Duodenal mucosa (tissue), 2 donors: Measurements from ENCODE around the gene SEPTIN7.

Source experiments
- H3K27ac ChIP-seq: one replicate; pipeline ENCODE4 v1.7.0; 2013; ENCODE audit warnings: low read depth, low read length
- H3K27me3 ChIP-seq, 2 donors: one replicate each; pipeline ENCODE4 v1.7.0; 2013; ENCODE audit warnings: low read length in 2 of 2, control low read depth in 1 of 2; ENCODE audit not compliant: insufficient read depth in 2 of 2, control insufficient read depth in 1 of 2
- H3K36me3 ChIP-seq, 2 donors: one replicate each; pipeline ENCODE4 v1.7.0; 2013; ENCODE audit warnings: low read length in 2 of 2, control low read depth in 1 of 2; ENCODE audit not compliant: insufficient read depth in 2 of 2, control insufficient read depth in 1 of 2
- H3K4me1 ChIP-seq, 2 donors: one replicate each; pipeline ENCODE4 v1.7.0; 2013; ENCODE audit warnings: low read length in 2 of 2, control low read depth in 1 of 2; ENCODE audit not compliant: insufficient read depth in 2 of 2, control insufficient read depth in 1 of 2
- H3K4me3 ChIP-seq, 2 donors: one replicate each; pipeline ENCODE4 v1.7.0; 2013; ENCODE audit warnings: low read length in 2 of 2, low read depth in 1 of 2
- H3K9ac ChIP-seq, 2 donors: one replicate each; pipeline ENCODE4 v1.7.0; 2013; ENCODE audit warnings: low read length in 2 of 2, low read depth in 1 of 2
- H3K9me3 ChIP-seq, 2 donors: one replicate each; pipeline ENCODE4 v1.7.0; 2013; ENCODE audit warnings: low read length in 2 of 2, control low read depth in 1 of 2; ENCODE audit not compliant: control insufficient read depth in 1 of 2

The SEPTIN7 gene

DNA sequence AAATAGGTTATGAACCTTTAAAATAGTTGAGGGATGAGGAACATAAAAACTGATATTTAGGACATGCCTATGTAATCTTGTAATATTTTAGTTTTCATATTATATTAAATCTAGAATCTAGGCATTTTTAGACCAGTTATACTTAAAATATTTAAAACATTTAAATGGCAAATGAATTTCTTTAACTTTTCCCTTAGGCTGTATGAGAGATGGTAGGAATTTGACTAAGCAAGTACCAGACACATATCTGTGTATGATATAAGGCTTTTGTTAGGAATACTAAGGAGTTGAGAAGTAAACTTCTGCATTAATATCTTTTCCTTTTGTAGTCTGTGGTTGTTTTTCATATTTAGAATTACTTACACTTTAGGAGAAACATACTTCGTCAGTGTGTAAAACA, 25.1 kb downstream of the SEPTIN7 start:
- H3K9me3 ChIP-seq = no peaks in the 10 kb centered on the region
- no peaks in the 10 kb centered on the region for H3K27me3 ChIP-seq
- peaks cover 0 to 7% of the 10 kb centered on the region in 2 donors for H3K4me1 ChIP-seq
- H3K9ac ChIP-seq = no peak overlapping the region
- no peak overlapping the region for H3K4me3 ChIP-seq
- H3K36me3 ChIP-seq = no peaks in the 10 kb centered on the region
- H3K27ac ChIP-seq = no peak overlapping the region

DNA sequence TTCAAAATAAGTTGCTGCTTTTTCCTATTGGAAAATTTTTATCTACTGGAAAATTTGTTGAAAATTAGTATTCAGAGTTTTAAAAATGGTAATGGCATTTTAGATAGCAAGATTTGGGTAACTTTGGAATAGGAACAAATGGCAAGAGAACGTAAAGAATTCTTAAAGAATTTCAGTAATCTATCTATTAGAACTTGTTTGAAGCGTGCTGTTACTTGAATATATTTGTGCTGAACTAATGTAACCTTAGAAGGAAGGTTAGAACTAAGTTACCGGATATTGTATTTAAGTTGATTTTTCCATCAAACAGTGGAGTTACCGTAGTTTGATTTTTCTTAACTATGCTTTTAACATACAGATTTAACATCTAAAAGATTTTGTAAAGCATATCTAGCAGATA, 25.9 kb downstream of the SEPTIN7 start:
- Histone ChIP-seq H3K27ac (no peak overlapping the region), H3K4me1 (peaks cover 0 to 7% of the 10 kb centered on the region in 2 donors), H3K27me3 (no peaks in the 10 kb centered on the region), H3K9ac (no peak overlapping the region), H3K9me3 (no peaks in the 10 kb centered on the region), H3K4me3 (no peak overlapping the region), H3K36me3 (no peaks in the 10 kb centered on the region)

DNA sequence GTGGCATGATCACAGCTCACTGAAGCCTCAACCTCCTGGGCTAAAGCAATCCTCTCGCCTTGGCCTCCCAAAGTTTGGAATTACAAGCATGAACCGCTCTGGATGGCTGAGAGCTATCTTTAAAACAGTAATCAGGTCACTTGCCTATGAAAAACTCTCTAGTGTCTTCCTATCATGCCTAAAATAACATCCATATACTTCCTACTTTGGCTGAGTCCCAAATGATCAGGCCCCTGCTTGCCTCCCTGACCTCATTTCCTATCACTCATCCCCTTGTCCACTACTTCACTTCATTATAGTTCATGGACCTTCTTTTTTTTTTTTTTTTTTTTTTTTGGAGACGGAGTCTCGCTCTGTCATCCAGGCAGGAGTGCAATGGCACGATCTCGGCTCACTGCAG, 28.0 kb downstream of the SEPTIN7 start:
- Histone ChIP-seq H3K36me3 (peaks cover 0 to 6% of the 10 kb centered on the region in 2 donors), H3K4me3 (no peak overlapping the region), H3K27ac (no peak overlapping the region), H3K27me3 (no peaks in the 10 kb centered on the region), H3K4me1 (peaks cover 0 to 7% of the 10 kb centered on the region in 2 donors), H3K9ac (no peak overlapping the region), H3K9me3 (no peaks in the 10 kb centered on the region)

DNA sequence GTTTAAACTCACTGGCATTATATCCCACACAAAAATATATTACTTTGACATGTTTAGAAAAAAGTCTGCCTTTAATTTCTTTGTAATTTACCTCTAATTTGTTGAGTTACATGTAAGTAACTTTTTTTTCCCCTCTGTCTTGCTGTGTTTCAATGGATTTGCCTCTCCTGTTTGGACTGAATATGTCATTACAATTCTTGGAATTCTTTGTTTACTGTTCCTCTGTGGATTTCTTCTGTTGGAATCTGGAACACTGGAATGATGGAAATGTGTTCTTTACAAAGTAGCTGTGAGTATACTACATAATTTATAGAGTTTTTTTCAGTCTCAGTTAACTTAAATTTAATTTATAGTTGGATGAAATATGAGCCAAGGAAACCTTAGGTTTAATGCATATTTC, 30.4 kb downstream of the SEPTIN7 start:
- no peaks in the 10 kb centered on the region for H3K9me3 ChIP-seq
- no peaks in the 10 kb centered on the region for H3K4me1 ChIP-seq
- peaks cover 0 to 21% of the 10 kb centered on the region in 2 donors for H3K36me3 ChIP-seq
- H3K27ac ChIP-seq = no peak overlapping the region
- H3K27me3 ChIP-seq = no peaks in the 10 kb centered on the region
- H3K9ac ChIP-seq = no peak overlapping the region
- no peak overlapping the region for H3K4me3 ChIP-seq

DNA sequence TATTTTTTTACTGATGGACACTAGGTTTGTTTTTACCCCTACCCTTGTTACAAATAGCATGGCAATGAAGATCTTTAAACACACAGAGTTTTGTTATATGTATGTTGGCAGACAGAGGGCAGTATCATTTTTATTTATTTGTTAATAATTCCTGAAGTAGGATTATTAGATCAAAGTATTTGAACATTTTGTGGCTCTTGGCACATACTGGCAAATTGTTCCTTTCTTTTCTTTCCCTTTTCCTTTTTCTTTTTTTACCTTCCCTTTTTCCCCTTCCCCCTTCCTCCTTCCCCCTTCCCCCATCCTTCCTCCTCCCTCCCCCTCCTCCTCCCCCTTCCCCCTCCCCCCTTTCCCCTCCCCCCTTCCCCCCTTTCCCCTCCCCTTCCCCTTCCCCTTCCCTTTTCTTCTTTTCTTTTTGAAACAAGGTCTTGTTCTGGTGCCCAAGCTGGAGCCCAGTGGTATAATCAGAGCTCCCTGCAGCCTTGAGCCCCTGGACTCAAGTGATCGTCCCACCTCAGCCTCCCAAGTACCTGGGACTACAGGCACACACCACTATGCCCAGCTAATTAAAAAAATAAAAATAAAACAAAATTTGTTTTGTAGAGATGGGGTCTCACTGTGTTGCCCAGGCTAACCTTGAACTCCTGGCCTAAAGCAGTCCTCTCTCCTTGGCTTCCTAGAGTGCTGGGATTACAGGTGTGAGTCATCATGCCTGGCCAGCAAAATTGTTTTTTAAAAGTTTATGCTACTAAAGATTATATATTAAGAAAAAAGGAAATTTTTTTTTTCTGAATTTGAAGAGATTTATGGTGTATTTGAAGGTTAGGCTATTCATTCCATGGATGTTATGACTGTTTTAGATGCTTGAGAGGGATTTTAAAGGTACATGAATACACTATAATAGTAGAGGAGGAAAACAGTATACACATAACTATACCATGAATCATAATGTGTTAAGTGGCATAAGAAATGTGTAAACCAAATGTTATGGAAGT, 39.3 kb downstream of the SEPTIN7 start:
- Histone ChIP-seq H3K27ac (no peak overlapping the region), H3K4me3 (no peak overlapping the region), H3K36me3 (peaks cover 0 to 6% of the 10 kb centered on the region in 2 donors), H3K9me3 (no peaks in the 10 kb centered on the region), H3K9ac (no peak overlapping the region), H3K4me1 (no peaks in the 10 kb centered on the region), H3K27me3 (no peaks in the 10 kb centered on the region)

DNA sequence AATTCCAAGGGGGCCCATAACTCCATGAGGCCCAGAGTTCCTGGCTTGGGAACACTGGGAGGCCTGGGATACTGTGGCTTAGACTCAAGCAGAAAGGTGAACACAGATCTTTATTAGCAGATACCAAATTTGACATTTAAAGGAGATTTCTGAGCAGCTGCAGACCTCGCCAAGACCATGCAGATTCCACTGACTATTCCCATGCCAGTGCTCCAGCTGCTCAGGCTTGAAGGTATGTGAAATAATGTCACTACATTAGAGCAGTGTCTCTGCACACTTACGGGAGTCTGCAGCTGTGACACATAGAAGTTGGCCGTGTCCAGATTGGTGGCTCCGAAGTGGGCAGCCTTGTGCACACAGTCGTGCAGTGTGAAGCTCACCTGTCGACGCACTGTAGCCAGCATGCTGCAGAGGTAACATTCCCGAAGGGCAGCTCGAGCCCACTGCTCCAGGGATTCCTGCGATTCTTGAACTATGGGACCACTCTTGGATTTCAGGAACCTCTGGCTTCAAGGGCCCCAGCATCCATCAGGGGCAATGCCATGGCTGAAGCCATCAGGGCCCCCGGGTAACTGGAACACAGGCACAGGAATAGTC, 46.1 kb downstream of the SEPTIN7 start:
- Histone ChIP-seq H3K9ac (no peak overlapping the region), H3K4me1 (no peaks in the 10 kb centered on the region), H3K4me3 (no peak overlapping the region), H3K36me3 (peaks cover 0 to 5% of the 10 kb centered on the region in 2 donors), H3K9me3 (no peaks in the 10 kb centered on the region), H3K27me3 (no peaks in the 10 kb centered on the region), H3K27ac (no peak overlapping the region)

DNA sequence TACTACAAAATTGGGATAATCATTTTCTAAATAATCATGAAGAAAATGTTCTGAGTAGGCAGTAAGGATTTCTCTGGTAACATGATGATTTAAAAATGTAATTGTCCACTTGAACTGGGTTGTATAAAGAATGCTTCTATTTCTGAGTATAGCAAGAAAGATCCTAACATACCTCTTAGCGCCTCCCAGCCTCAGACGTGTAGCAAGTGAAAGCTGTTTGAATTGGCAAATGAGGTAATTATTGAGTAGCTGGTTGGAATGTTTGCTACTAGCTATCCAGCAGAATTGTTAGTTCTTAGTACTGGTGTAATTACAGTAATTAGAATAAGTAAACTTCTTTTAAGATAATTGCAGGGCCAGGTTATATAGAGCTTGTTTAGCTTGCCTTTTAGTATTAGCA, 47.9 kb downstream of the SEPTIN7 start:
- Histone ChIP-seq H3K36me3 (peaks cover 0 to 5% of the 10 kb centered on the region in 2 donors), H3K27ac (no peak overlapping the region), H3K4me1 (no peaks in the 10 kb centered on the region), H3K4me3 (no peak overlapping the region), H3K9me3 (no peaks in the 10 kb centered on the region), H3K9ac (no peak overlapping the region), H3K27me3 (no peaks in the 10 kb centered on the region)

DNA sequence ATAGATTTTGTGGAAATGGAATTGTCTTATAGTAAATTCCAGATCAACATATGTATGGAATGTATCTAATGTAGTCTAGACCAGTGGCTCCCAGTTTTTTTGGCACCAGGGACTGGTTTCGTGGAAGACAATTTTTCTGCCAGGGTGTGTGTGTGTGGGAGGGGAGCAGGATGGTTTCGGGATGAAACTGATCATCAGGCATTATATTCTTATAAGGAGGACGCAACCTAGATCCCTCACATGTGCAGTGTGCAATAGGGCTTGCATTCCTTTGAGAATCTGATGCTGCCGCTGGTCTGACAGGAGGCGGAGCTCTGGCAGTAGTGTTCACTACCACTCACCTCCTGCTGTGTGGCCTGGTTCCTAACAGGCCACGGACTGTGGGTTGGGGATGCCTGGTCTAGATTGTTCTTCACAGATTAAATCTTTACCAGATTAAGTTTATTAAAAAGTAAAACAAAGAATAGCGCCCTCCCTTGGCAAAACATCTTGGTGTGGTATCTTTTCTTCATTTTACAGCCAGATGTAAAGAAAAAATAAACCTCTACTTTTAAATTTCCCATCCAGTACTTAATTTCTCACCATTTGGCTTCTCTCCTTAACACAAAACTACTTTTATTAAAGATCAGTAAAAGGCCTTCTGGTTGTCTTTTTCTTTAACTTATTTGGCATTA, 48.4 kb downstream of the SEPTIN7 start:
- Histone ChIP-seq H3K27me3 (no peaks in the 10 kb centered on the region), H3K36me3 (peaks cover 0 to 5% of the 10 kb centered on the region in 2 donors), H3K9me3 (no peaks in the 10 kb centered on the region), H3K27ac (no peak overlapping the region), H3K9ac (no peak overlapping the region), H3K4me3 (no peak overlapping the region), H3K4me1 (no peaks in the 10 kb centered on the region)

DNA sequence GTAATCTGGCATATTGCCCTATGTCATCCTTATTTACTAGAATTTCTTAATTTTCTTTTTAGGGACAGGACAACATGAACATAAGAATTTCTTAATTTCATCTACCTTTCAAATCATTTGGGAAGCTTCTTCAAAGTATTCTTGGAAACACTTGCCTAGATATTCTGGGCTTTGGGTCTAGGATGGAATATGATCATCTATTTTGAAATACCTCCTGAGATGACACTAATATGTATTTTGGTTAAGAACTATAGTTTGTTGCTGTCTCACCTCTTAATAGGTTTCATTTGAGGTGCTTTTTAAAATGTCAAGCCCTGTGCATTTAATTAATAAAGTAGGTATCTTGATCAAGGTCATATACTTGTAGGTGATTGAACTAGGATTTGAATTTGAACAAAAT, 49.1 kb downstream of the SEPTIN7 start:
- H3K27me3 ChIP-seq = no peaks in the 10 kb centered on the region
- H3K36me3 ChIP-seq = peaks cover 0 to 5% of the 10 kb centered on the region in 2 donors
- no peak overlapping the region for H3K27ac ChIP-seq
- H3K4me3 ChIP-seq = no peak overlapping the region
- H3K9ac ChIP-seq = no peak overlapping the region
- H3K9me3 ChIP-seq = no peaks in the 10 kb centered on the region
- H3K4me1 ChIP-seq = no peaks in the 10 kb centered on the region
